ENCODE results near the gene RIPOR1. TPM values are rescaled to one million over a fixed set of nuclear protein-coding genes. Genes with fewer than 3 reads are reported as not detected.

RIPOR1 gene
- total and polyA plus RNA-seq, 2 of the 4 experiments (the other 2 are of a cell fraction): 9.5 to 41.3 TPM

- no peak for TF ChIP-seq FOS (IDR thresholded peaks at IDR 0.05; ENCODE audit: low read depth, low read length)
- TF ChIP-seq RAD21 (IDR thresholded peaks at IDR 0.05; ENCODE audit: low read length): no peak
- no peak for TF ChIP-seq CHD1 (IDR thresholded peaks at IDR 0.05; ENCODE audit: low read depth, low read length)
- H3K27me3 ChIP-seq (ENCODE audit: control insufficient read depth, insufficient read depth, low read length): no peaks in the 10 kb centered on the region
- H2AK5ac ChIP-seq (ENCODE audit: low read depth, low read length): no peak overlapping the region
- peaks cover 27% of the 10 kb centered on the region; the same call in 1 of the 2 replicates for H4K20me1 ChIP-seq (ENCODE audit: insufficient read depth, low read length)
- intact Hi-C loops (cut with micrococcal nuclease) (no loop called here), in situ Hi-C loops (cut with MboI; ENCODE audit: low sequenced_read_pairs) (loop anchor here (25.0 kb wide), 1 partner anchor 388 kb away; the partner anchor contains the start of genes CTRL, LCAT and PSMB10), dilution Hi-C loops (cut with HindIII; ENCODE audit: low sequenced_read_pairs, unreplicated experiment) (no loop called here)
- H2BK120ac ChIP-seq (ENCODE audit: low read depth, low read length): no peak overlapping the region
- H3K23ac ChIP-seq (ENCODE audit: low read depth, low read length): no peak overlapping the region; the same call in 1 of the 2 replicates
- H2BK20ac ChIP-seq (ENCODE audit: low read depth, low read length): no peak overlapping the region
- no peak overlapping the region for H2AK9ac ChIP-seq (replicated peaks; ENCODE audit: low read depth, low read length, poor library complexity)
- no peak overlapping the region for H3K9ac ChIP-seq (ENCODE audit: low read depth, low read length)
- H3K4ac ChIP-seq (ENCODE audit: low read depth, low read length): no peak overlapping the region
- no peak overlapping the region for H4K91ac ChIP-seq (ENCODE audit: insufficient read depth, low read depth, low read length)
- no peak overlapping the region for H2BK5ac ChIP-seq (ENCODE audit: low read depth, low read length, poor library complexity, severe bottlenecking)
- H4K5ac ChIP-seq (ENCODE audit: low read depth, low read length): no peak overlapping the region
- no peak overlapping the region for H3K27ac ChIP-seq (ENCODE audit: insufficient read depth, low read length)
- no peak overlapping the region for H2AFZ ChIP-seq (replicated peaks; ENCODE audit: low read length, poor library complexity)
- POLR2A ChIA-PET (ENCODE audit: unreplicated experiment): no interaction called here
- ATAC-seq (ENCODE audit: low read depth) (no peak), DNase-seq (no peak)
- CTCF ChIA-PET: no interaction called here
- BruUV-seq (replicated peaks): no TSS peak
- no peaks in the 10 kb centered on the region; the same call in 1 of the 2 replicates for H3K4me1 ChIP-seq (ENCODE audit: control insufficient read depth, insufficient read depth, low read length)
- H3K4me3 ChIP-seq (ENCODE audit: insufficient read depth, low read depth, low read length): no peak overlapping the region
- WGBS, 2 experiments (ENCODE audit: extremely low coverage in 2 of 2, insufficient read length in 1 of 2): no CpG with 5 or more reads among the region's 4 CpGs
- no peak overlapping the region for H4K8ac ChIP-seq (ENCODE audit: low read depth in 2 of 2, low read length in 2 of 2)
- no peak overlapping the region for H3K56ac ChIP-seq (ENCODE audit: extremely low read depth, insufficient read depth, low read length)
- H2BK15ac ChIP-seq (ENCODE audit: low read depth, low read length): no peak overlapping the region
- no peaks in the 10 kb centered on the region for H3K9me3 ChIP-seq (ENCODE audit: control insufficient read depth, insufficient read depth, low read length)
- peaks cover 10 to 32% of the 10 kb centered on the region in 2 experiments; a peak in 3 of 4 replicates for H3K79me1 ChIP-seq (ENCODE audit: low read depth in 1 of 2, low read length in 2 of 2)
- no peak overlapping the region for H3K4me2 ChIP-seq (ENCODE audit: low read depth, low read length)
- H3K18ac ChIP-seq (ENCODE audit: low read depth, low read length): no peak overlapping the region
- H3K9me1 ChIP-seq (ENCODE audit: insufficient read depth, low read length): no peaks in the 10 kb centered on the region
- H3K14ac ChIP-seq (replicated peaks; ENCODE audit: low read depth, low read length): no peak overlapping the region
- H3K36me3 ChIP-seq (ENCODE audit: control insufficient read depth, insufficient read depth, low read length): peaks cover 41% of the 10 kb centered on the region; the same call in 1 of the 2 replicates
These were observed 20.6 kb downstream of the RIPOR1 start for GRCh38 chr16:67549240-67549639.

Measured in IMR-90 (cell line).